CD4-positive, alpha-beta T cell treated with Interleukin-10 for 1 hour (primary cell): Measurements from ENCODE around the gene GPSM1.

Experiments
- DNase-seq: peaks from one replicate; pipeline ENCODE4 v3.0.0-alpha.2; 2020

Gene GPSM1

DNA sequence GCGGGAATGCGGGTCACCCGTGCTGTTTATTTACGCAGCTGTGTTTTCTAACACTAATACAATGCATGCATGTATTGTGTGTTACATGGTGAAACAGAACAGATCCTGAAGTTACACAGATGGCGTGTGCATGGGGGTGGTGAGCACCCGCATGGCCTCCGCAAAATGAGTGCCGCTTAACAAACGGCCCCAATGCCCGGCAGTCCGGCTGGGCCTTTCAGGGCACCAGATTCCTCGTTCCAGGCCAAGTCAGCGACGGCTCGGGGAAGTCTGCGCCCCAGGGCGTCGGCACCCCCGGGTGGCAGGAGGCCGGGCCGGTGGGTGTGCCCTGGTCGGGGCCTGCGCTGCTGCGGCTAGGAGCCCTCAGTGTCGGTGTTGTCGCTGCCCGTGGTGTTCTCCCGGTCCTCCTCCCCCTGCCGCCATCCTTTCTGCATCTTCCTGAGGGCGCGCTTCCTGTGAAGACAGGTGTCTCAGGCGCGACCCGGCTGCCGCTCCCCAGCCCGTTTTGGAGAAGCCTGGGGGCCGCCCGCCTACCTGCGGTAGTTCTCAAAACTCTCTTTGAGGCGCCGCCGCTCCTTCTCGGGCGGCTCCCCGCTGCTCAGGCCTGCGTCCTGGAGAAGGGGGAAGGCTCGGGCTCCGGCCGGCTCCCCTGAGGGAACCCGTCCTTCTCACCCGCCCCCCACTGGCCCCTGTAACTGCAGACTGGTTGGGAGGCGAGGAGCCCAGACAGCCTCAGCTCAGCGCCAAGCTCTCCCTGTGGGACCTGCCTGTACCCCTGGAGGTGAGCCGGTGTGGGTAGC is 36.8 kb downstream of the GPSM1 start:
- DNase-seq, result no peak

DNA sequence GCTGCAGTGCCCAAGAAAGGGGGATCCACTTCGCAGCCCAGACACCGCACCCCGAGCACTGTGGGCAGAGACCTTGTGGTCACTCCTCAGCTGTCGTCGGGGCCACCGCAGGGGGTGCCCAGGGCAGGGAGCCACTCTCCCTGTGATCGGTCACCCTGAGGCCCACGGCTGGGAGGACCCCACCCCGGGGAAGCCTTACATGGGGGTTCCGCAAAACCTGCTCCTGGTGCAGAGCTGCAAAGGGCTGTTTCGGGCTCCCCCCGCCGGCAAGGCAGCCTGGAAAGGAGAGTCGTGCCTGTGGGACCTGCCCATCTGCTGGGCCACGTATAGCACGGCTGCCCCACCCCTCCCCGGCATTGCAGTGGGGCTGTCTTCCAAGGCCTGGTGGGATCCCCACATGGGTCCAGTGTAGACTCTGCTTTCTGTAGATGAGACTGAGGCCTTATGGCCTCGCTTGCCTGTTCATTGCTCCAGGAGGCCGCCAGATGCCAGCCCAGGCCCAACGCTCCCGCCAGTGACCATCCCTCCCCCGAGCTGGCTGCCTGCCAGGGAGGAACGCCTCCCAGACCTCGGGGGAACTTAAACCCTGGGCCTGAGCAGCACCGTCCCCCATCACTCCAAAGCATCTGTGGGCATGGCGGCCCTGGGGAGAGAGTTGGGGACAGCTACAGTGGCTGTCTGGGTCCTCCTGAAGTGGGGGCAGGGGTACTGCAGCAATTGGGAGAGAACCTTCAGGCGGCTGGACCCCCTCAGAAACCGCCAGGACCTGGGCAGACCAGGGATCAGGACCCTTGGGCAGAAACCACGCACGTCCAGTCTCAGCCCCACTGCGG is 37.8 kb downstream of the GPSM1 start:
- no peak for DNase-seq

DNA sequence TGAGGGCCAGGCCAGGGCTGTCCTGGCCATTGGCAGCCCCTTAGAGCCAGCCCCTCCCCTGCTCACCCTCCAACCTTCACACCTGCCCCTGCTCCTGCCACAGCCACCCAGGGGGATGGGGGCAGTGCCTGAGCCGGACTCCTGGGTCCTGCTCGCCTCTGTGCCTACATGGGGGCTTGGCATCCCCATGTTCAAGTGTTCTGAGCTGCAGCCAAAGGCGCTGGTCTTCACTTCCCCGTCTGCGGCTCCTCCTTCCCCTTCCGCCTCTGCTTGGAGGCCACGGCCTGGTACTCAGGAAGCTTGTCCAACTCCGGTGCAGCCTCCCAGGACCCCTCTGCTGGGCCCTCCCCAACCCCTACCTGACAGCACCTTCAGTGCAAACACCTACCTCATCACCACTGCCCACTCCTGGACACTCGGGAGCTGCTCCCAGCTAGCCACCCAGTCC is 38.5 kb downstream of the GPSM1 start:
- DNase-seq, result no peak

DNA sequence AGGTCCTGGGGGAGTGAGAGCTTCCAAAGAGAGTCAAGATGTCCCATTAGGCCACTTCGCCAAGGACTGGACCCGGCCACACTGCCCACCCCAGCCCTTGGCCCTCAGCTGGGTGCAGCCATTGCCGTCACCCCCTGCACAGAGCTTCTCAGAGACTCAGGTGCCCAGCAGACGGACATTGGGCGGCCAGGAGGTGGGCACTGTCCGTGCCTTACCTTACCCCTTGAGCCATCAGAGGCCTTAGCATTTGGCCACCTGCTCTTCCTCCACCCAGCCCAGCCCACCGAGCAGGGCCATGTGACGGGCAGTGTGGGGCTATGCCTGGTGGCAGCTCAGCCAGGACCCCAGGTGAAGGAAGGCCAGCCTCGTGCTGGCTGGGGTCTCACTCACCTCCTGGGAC is 39.5 kb downstream of the GPSM1 start:
- DNase-seq, result no peak

DNA sequence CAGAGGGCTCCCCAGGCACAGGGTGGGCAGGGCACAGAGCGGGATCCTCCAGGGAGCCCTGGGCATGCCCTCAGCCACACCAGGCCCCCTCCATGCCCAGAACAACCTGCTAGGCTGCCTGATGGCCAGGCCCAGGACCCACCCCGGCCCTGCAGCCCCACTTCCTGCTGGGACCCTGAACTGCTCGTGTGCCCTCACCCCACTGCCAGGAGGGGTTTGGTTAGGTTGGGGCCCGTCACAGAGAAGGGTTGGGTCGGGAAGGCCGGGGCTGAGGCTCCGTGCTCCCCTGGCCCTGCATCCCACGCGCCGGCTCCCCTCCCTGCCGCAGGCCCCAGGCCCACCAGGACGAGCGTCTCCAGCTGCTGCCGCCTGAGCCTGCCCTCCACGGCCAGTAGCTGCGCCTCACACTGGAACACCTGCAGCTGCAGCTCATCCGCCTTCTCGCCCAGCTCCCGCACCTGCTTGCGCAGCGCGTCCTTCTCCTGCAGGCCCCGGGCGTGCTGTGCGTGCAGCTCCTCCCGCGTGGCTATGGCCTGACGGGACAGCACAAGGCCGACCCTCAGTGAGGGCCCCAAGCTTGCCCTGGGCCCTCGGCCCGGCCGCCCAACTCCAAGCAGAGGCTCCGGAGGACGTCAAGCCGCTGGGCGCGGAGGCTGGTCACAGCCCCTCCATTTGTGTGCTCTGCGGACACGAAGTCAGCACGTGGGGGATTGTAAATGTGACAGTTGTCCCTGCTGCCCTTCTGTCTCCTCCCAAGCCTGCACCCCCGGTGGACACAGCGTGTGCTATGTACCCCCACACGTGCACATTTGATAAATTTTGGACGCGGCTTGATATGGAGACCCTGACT is 40.2 kb downstream of the GPSM1 start:
- DNase-seq, result no peak

DNA sequence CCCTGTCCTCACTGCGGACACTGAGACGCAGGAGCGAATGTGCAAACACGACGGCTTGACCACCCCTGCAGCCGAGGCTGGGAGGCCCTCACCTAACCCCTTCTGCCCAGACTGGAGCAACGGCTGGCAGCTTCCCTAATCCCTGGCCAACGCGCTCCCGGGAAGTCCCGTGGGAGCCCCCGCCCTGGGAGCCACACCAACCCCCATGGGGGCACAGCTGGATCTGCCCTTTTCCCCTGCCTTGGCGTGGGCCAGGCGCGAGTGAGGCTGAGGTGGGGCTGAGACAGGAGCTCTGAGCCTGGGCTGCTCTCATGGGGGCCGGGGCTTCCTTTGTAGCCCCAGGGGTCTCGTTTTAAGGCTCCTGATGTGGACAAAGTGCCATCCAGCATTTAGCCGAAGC is 40.9 kb downstream of the GPSM1 start:
- DNase-seq, result no peak

DNA sequence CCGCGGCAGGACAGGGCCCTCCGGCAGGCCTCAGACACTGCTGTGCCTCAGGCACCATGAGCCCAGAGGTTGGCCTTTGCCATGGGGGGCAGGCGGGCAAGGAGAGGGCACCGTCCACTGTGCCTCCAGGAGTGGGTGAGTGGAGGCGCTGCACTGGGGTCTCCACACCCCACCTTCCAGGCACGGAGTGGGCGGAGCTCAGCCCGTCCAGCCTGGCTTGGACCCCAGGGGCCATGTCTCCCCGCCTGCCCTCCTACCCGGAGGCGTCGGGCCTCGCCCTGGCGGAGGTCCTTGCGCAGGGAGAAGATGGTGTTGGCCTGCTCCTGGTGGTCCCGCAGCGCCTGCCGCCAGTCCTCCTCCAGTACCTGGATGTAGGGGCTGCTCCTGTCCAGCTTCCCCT is 42.7 kb downstream of the GPSM1 start:
- no peak for DNase-seq

DNA sequence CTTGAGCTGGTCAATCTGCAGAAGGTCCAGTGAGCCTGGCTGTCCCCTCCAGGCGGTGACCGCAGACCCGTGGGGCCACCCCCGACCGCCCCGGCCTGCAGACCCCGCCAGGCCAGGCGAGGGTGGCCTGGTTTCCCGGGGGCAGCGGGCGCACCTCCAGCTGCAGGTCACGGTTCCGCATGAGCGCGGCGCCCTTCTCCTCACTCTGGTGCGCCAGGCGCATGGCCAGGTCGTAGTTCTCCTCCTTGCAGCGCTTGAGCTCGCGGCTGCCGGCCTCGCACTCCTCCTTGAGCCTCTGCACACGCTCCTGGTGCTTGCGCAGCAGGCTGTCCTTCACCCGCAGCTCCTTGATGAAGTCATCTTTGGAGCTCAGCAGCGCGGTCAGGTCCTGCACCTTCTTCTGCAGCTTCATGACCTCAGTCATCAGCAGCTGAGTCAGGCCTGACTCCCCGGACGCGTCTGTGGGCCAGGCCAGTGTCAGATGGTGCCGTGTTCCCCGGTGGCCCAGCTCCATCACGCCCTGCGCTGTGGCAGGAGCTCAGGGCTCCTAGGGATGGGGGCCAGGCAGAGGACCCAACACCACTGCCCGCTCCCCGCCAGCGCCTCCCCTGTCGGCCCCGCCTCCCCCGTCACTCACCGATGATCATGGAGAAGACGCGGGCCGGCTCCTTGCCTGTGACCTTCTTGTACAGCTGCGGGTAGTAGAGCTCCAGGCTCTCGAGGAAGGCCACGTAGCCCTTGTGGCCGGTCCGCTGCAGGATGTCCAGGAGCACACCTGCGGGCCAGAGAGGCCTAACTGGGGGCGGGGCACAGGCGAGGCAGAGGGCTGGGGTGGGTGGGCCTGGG is 43.6 kb downstream of the GPSM1 start:
- DNase-seq, result no peak

DNA sequence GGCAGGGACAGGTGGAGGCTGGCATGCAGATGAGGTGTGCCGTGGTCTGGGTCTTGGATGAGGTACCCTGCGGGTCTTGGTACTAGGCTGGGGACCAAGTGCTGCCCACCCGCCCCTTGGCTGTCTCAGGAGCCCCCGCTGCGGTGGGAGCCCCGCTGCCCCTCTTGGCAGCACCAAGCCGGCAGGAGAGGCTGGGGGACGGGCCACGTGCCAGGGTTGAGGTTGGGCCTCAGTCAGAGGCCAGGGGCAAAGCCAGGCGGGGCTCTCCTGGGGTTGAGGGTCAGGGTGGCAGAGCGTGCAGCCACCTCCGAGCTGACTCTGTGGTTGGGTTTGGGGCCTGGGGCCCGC is 44.2 kb downstream of the GPSM1 start:
- DNase-seq, result no peak

DNA sequence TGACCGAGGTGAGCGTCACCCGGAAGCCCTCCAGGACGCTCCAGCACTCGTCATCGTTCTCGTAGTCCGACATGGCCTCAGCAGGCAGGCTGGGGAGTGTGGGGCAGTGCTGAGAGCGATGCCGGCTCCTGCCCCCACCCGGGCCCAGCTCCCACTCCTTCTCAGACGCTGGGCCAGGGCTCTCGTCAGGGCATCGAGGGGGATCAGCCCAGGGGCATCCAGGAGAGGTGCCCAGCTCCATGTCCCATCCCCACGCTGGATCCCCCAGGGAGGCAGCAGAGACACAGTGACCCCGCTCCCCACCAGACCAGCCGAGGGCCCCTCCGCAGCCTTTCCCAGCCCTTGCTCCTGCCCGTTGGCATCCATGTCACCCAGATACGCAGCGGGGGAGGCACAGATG is 44.7 kb downstream of the GPSM1 start:
- no peak for DNase-seq

DNA sequence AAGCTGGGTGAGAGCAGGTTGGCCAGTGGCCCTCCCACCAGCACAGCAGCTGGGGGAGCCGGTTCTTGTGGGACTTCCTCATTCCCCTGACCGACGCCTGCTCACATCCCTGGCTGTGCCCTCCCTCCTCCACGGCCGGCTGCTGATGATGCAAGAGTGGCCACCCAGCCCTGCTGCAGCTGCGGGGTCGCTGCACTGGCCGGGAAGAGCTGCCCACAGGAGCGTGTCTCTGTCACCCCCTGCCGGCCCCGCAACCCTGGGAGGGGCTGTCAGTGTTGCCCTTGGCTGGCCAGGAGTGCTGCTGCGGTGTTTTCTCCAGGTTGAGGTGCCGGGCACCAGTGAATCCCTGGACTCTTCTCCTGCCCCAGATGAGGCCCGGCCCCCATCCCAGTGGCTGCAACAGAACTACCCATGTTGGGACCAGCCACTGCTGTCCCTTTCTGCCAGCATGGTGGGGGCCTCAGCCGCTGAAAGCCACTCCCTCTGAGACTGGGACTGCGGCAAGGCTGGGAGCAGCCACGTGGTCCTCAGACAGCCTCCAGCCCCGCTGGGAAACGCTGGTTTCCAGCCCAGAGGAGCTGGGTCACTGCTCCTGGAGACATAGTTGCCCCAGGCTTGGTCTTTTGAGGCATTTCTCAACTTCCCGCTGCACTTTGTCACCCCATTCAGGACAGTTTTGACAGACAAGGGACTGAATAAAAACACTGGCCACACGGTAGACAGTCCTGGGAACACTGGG is 45.4 kb downstream of the GPSM1 start:
- no peak for DNase-seq

DNA sequence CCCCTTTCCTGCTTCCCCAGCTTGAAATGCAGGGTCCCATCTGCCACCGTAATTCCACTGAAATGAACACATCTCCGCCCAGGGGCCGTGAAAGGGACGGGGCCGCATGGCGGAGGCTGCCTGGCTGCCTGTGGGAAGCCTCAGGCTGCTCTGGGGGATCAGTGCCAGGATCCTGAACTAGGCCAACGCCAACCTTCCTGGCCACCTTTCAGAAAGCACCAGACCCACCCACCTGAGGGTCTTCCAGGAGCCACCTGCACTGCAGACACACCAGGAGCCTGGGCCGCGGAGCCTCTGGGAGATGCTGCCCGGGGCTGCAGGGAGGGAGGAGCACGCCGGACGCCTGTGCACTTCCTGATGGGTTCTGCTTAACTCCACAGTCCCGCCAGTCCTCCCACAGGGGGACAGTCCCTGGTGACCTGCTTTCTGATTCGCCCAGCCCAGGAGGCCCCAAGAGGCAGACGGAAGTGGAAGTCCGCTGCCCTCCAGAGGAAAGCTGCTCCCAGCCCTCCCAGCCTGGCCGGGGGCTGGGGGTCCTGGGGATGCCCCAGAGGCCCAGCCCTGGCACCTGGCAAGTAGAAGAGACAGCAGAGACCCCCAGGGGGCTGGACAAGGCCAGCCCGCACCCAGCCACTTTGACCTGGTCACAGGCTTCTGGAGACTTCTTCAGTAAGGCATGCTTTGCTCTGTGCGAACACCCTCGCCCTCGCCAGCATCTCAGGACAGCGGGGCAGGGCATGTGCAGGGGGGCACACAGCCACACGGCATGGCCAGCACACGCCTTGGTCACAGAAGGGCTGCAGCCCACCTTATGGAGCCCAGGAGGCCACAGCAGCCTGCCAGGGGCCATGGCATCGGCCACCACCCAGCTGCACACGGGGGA is 46.2 kb downstream of the GPSM1 start, which contains the start of gene CARD9:
Gene CARD9 (minus strand): TSS at position 370 of the 883 bp plus-strand sequence. CDS start 1,591 bp downstream, outside the sequence.
- DNase-seq, result no peak

DNA sequence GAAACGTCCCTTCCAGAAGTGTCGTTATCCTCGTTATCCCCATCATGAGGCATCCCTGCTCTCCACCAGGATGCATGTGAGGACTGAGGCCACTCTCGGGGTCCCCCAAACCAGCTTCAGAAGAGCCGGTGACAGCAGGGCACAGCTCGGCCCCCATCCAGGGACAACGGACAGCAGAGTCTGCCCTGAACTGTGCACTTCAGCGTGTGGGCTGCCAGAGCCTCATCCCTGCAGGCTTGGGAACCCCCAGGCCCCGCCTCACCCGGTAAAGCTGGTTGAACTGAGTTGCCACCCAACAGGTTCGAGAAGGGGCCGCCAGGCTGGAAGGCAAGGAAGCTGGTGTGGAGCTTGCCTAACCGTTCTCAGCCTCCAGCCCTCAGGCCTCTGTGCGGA is 46.8 kb downstream of the GPSM1 start:
- DNase-seq, result no peak

DNA sequence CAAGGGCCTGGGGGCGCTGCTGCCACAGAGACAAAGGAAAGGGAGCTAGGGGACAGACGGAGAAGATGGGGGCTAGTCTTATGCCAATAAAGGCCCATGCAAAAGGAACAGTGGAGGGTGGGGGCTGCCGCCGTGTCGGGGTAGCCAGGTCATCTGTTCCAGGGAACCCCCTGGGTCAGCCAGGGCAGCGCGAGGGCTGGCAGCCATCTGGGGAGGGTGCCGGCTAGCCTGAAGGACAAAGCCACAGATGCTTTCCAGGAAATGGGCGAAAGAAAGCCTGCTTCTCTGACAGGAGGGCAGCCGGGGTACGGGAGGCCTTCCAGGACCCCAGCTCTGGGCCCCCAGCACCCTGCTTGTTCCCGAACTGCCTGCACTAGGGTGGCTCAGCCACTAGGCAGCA is 47.8 kb downstream of the GPSM1 start:
- no peak for DNase-seq

DNA sequence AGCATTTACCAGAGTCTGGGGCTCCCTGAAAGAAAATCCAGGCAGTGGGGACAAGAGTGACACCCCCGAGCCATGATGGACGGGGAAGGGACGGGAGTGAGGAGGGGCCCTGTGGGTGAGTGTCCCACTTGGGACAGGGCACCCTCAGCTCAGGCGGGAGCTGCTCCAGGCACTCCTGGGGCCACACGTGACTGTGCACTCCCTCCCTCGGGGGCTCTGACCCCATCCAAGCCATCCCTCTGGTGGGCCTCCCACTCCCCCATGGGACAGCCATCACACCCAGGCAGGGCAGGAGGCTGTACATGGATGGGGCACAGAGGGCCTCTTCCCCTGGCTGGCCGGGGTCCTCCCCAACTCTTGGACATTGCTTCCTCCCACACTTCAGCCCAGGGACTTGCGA is 49.1 kb downstream of the GPSM1 start:
- DNase-seq, result no peak

DNA sequence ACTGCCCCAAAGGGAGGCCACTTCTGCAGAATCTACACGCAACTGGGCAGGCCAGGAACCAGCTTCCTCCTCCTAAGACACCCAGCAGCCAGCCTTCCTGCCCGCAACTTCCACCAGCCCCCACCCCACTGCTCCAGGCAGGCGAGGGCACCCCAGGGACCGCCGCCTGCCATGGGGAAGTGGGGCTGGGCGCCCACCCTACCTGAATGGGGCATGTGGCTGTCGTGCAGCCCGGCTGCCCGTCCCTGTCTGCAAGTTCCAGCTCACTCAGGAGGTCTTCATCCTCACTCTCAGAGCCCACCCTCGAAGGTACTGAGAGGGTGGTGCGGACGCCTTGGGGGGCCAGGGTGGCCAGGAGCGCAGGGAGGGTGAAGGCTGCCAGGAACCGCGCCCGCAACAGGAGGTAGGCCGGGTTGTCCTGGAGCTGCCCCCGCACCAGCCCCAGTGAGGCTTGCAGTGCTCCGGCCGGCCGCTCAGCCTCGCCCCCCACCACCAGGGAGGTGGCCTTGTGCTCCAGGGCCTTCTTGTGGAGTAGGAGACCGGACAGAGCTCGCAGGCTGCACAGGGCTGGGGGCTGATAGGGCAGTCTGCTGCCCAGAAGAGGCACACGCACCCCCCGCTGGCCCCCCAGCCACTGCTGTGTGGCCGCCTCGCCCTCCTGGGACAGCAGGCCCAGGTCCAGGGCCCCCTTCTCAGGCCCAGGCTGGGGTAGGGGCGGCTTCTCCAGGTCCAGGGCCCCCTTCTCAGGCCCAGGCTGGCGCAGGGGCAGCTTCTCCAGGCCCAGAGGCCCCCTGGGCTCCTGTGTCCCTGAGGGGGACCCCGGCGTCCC is 50.2 kb downstream of the GPSM1 start:
- DNase-seq, result no peak

DNA sequence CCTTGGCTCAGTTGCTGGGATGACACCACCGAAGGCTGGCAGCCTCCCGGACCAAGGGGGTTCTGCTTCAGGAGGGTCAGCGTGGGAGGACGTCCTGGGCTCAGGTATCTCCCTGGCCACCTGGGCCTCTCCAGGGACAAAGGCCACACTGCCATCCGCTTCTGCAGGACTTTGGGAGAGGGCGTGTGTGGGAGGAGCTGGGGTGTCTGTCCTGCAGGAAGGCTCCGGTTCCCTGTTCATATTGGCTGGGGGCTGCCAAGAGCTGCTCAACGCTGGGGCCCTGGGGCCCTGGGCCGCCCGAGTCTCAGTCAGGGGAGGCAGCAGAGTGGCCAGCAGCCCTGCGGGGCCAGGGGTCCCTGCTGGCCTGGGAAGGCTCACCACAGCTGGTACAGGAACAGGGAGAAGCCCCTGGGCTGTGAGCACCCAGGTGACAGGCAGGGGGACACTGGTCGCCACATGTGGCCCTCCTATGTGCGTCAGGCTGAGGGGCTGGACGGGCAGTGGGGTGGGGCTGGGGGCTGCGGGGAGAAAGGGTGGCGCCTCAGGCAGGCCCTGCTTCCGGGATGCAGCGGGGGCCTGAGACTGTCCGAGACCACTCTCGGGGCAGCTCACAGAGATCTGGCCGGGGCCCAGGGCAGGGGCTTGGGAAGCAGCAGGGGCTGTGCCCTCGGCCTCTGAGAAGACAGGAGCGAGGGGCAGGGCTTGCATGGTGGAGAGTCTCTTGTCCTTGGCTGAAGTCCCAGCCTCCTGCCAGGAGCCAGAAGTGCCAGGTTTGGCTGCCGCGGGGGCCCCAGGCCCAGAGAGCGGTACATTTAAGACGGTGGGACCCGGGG is 51.0 kb downstream of the GPSM1 start:
- DNase-seq, result no peak

DNA sequence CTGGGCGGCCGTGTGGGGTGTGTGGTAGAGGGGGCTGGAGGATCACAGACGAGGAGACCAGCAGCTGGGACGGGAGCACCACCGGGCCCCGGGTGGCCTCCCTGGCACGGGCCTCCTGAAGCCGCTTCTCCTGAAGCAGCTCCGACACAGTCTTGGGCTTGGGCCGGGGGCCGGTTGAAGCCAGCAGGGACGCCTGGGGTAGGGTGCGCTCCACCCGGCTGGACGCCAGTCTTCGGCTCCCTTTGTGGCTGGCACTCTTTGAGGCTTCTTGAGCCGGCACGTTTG is 51.6 kb downstream of the GPSM1 start:
- no peak for DNase-seq

DNA sequence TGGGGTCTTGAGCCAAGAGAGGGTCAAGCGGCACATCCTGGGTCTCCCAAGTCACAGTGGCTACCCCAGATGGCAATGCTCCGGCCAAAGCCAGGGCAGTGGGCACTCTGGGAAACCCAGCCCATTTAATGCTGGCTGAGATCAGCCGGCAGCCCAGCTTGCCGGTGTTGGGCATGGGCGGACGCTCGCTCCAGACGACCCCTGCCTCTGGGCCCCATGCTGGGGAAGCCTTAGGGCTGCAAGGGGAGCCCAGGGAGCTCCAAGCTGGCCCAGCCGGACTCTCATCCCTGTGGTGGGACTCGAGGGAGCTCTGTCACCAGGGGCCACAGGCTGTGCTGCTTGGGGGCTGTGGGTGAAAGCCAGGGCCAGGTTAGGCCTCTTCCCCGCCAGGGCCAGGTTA is 52.1 kb downstream of the GPSM1 start:
- DNase-seq, result no peak
